Tibial nerve (tissue), 4 donors: ENCODE data around the gene PCBP3. TPM values are rescaled to one million over a fixed set of nuclear protein-coding genes. Genes with fewer than 3 reads are reported as not detected.

Experiments
- DNase-seq, 2 donors: peaks; one replicate each; pipeline ENCODE4 v3.0.0-alpha.2; 2019; ENCODE audit warnings: low spot score in 2 of 2
- H3K27ac ChIP-seq, 4 donors: fragments of 200-600 bp; sonication (generic) in 3 of 4; one replicate each; pipeline ENCODE4 v1.5.1; 2017 to 2019; ENCODE audit warnings: mild to moderate bottlenecking in 1 of 4
- H3K27me3 ChIP-seq, 2 donors: fragments of 200-600 bp; sonication (generic) in 1 of 2; one replicate each; pipeline versions ENCODE4 v1.5.1 to v1.6.0; 2017 to 2019
- H3K36me3 ChIP-seq, 3 donors: fragments of 200-600 bp; sonication (generic); one replicate each; pipeline ENCODE4 v1.5.1; 2018 to 2019
- H3K4me1 ChIP-seq, 4 donors: fragments of 200-600 bp; sonication (generic) in 3 of 4; one replicate each; pipeline ENCODE4 v1.5.1; 2017 to 2019
- H3K4me3 ChIP-seq, 4 donors: fragments of 200-600 bp; sonication (generic) in 3 of 4; one replicate each; pipeline ENCODE4 v1.5.1; 2017 to 2019; ENCODE audit warnings: mild to moderate bottlenecking in 1 of 4, moderate library complexity in 1 of 4
- H3K9me3 ChIP-seq, 4 donors: fragments of 200-600 bp; sonication (generic) in 3 of 4; one replicate each; pipeline ENCODE4 v1.5.1; 2017 to 2019
- CTCF ChIP-seq, 5 experiments: fragments of 200-600 bp in 3 of 5; fragments of 450-650 bp in 2 of 5; sonication (generic) in 3 of 5; IDR thresholded peaks; one replicate each; pipeline ENCODE4 v1.5.1; 2016 to 2019; ENCODE audit warnings: antibody characterized with exemption in 5 of 5, mild to moderate bottlenecking in 3 of 5, moderate library complexity in 2 of 5
- EP300 ChIP-seq, 2 donors: sonication (generic); formaldehyde crosslinking; IDR thresholded peaks; one replicate each; pipeline ENCODE4 v1.6.1; 2017; ENCODE audit warnings: antibody characterized with exemption in 2 of 2, mild to moderate bottlenecking in 1 of 2
- POLR2A ChIP-seq, 2 donors: fragments of 450-650 bp; IDR thresholded peaks; one replicate each; pipeline ENCODE4 v1.6.1; 2017; ENCODE audit warnings: antibody characterized with exemption in 2 of 2, mild to moderate bottlenecking in 2 of 2, moderate library complexity in 2 of 2
- WGBS, 2 donors: methylation state at CpG; one replicate each; pipeline ENCODE4 v1.1.5; 2018; 5-methylcytosine and 5-hydroxymethylcytosine counted together
- total RNA-seq, 4 donors: library from RNA; depleted of rRNA; stranded (reverse); fragments of >200 nt; gene quantifications; one replicate each; pipeline ENCODE4 v1.1.0, GENCODE V29; 2016

The PCBP3 gene
- total RNA-seq, 4 donors from 2014 or later, result 4.2 to 13.4 (median 9.6) TPM

- no peak overlapping the region for H3K4me3 ChIP-seq
- 73 to 79% methylated on average over 6 of the region's 6 CpGs for WGBS, 2 donors
Observed at GRCh38 chr21:45934085-45934484, 290.6 kb downstream of the PCBP3 start.

GRCh38 chr21:45934554-45934953 is 291.0 kb downstream of the PCBP3 start:
- no peak overlapping the region for H3K27ac ChIP-seq
- peaks cover 0 to 55% (median 0%) of the 10 kb centered on the region in 3 donors for H3K36me3 ChIP-seq
- H3K9me3 ChIP-seq, result peaks cover 0 to 37% (median 0%) of the 10 kb centered on the region in 4 donors
- 97% methylated on average over 3 of the region's 3 CpGs; no CpG with 5 or more reads in 1 of the 2 donors for WGBS, 2 donors
- no peaks in the 10 kb centered on the region for H3K4me1 ChIP-seq
- TF ChIP-seq EP300 (IDR thresholded peaks at IDR 0.05), result no peak
- no peak for TF ChIP-seq CTCF (IDR thresholded peaks at IDR 0.05)
- no peak for TF ChIP-seq POLR2A (IDR thresholded peaks at IDR 0.05)
- H3K4me3 ChIP-seq, result no peak overlapping the region
- H3K27me3 ChIP-seq, result no peaks in the 10 kb centered on the region
- DNase-seq, result no peak

More at GRCh38 chr21:45934085-45934484, 290.6 kb downstream of the PCBP3 start:
- Histone ChIP-seq H3K9me3 (peaks cover 0 to 37% (median 0%) of the 10 kb centered on the region in 4 donors), H3K27me3 (no peaks in the 10 kb centered on the region), H3K36me3 (peaks cover 0 to 55% (median 0%) of the 10 kb centered on the region in 3 donors), H3K4me1 (no peaks in the 10 kb centered on the region), H3K27ac (no peak overlapping the region)
- TF ChIP-seq POLR2A (IDR thresholded peaks at IDR 0.05) (no peak), EP300 (IDR thresholded peaks at IDR 0.05) (no peak), CTCF (IDR thresholded peaks at IDR 0.05) (no peak)
- DNase-seq, result no peak

- Histone ChIP-seq H3K4me1 (no peaks in the 10 kb centered on the region), H3K27ac (no peak overlapping the region), H3K9me3 (peaks cover 0 to 37% (median 0%) of the 10 kb centered on the region in 4 donors), H3K27me3 (no peaks in the 10 kb centered on the region), H3K36me3 (peaks cover 0 to 56% (median 0%) of the 10 kb centered on the region in 3 donors), H3K4me3 (no peak overlapping the region)
- WGBS, 2 donors, result 71 to 72% methylated on average over 2 to 3 of the region's 3 CpGs
- DNase-seq, result no peak
- TF ChIP-seq POLR2A (IDR thresholded peaks at IDR 0.05), result no peak
- TF ChIP-seq CTCF (IDR thresholded peaks at IDR 0.05), result no peak
- no peak for TF ChIP-seq EP300 (IDR thresholded peaks at IDR 0.05)
Observed at GRCh38 chr21:45935628-45936027, 292.1 kb downstream of the PCBP3 start.

GRCh38 chr21:45937721-45938452 is 294.4 kb downstream of the PCBP3 start:
- 91 to 95% methylated on average over 17 of the region's 17 CpGs for WGBS, 2 donors
- H3K27ac ChIP-seq, result no peak overlapping the region
- no peak overlapping the region for H3K4me3 ChIP-seq
- TF ChIP-seq POLR2A (IDR thresholded peaks at IDR 0.05) (no peak), EP300 (IDR thresholded peaks at IDR 0.05) (no peak), CTCF (IDR thresholded peaks at IDR 0.05) (no peak)
- no peaks in the 10 kb centered on the region for H3K4me1 ChIP-seq
- DNase-seq, result no peak
- H3K36me3 ChIP-seq, result peaks cover 0 to 60% (median 0%) of the 10 kb centered on the region in 3 donors
- no peaks in the 10 kb centered on the region for H3K27me3 ChIP-seq
- peaks cover 0 to 37% (median 0%) of the 10 kb centered on the region in 4 donors for H3K9me3 ChIP-seq

GRCh38 chr21:45938453-45938755 is 294.9 kb downstream of the PCBP3 start:
- Histone ChIP-seq H3K4me3 (no peak overlapping the region), H3K36me3 (peaks cover 0 to 60% (median 0%) of the 10 kb centered on the region in 3 donors), H3K27ac (no peak overlapping the region), H3K27me3 (no peaks in the 10 kb centered on the region), H3K9me3 (peaks cover 0 to 37% (median 0%) of the 10 kb centered on the region in 4 donors), H3K4me1 (no peaks in the 10 kb centered on the region)
- WGBS, 2 donors, result 92 to 100% methylated on average over 1 of the region's 1 CpG
- no peak for DNase-seq
- TF ChIP-seq CTCF (IDR thresholded peaks at IDR 0.05) (no peak), POLR2A (IDR thresholded peaks at IDR 0.05) (no peak), EP300 (IDR thresholded peaks at IDR 0.05) (no peak)
